Placental epithelial cell (primary cell): ENCODE data around the gene DRAM1. TPM values are rescaled to one million over a fixed set of nuclear protein-coding genes. Genes with fewer than 3 reads are reported as not detected.

Source experiments
- small RNA-seq: library from RNA; depleted of rRNA; stranded (forward); fragments of <200 nt; gene quantifications from one replicate; pipeline ENCODE3, GENCODE V24; 2012
- total RNA-seq: library from RNA; depleted of rRNA; stranded (reverse); fragments of >200 nt; gene quantifications from 2 replicates; pipeline ENCODE4 v1.2.3, GENCODE V29; 2012

DRAM1 gene
- 10.2 and 16.5 TPM in 2 replicates for total RNA-seq

GRCh38 chr12:101876861-101877805, at the start of gene DRAM1:
TSS of gene DRAM1 (plus strand) at chr12:101877580. CDS start at chr12:101877790, 210 bp downstream.

GRCh38 chr12:101830367-101831325, 46.7 kb upstream of the DRAM1 start, which contains the start of gene GNPTAB:
TSS of gene GNPTAB (minus strand) at chr12:101830959. CDS start at chr12:101830675, 284 bp downstream.

Small RNA genes within 50 kb of the gene (small RNA-seq; reads per million reads assigned to genes)
- not detected for gene RNA5SP369
- gene RNU6-1183P: not detected

Other genes starting within 250 kb of the DRAM1 start
- 15.3 and 32.1 TPM in 2 replicates for gene CHPT1, start 179.9 kb upstream of the DRAM1 start, total RNA-seq
- under 0.01 TPM in 1 of 2 replicates, not detected in the other for gene SYCP3, start 138.1 kb upstream of the DRAM1 start, total RNA-seq
- 36.9 and 40.9 TPM in 2 replicates for gene GNPTAB, start 46.6 kb upstream of the DRAM1 start, total RNA-seq
- gene WASHC3, start 184.4 kb downstream of the DRAM1 start, total RNA-seq: 49.9 and 68.1 TPM in 2 replicates
- gene NUP37, start 242.5 kb downstream of the DRAM1 start, total RNA-seq: 30.2 and 37.3 TPM in 2 replicates
- gene PARPBP, start 242.6 kb downstream of the DRAM1 start, total RNA-seq: 3.1 and 5.2 TPM in 2 replicates